ENCODE measurements around the gene CBX4.

Gene CBX4

DNA sequence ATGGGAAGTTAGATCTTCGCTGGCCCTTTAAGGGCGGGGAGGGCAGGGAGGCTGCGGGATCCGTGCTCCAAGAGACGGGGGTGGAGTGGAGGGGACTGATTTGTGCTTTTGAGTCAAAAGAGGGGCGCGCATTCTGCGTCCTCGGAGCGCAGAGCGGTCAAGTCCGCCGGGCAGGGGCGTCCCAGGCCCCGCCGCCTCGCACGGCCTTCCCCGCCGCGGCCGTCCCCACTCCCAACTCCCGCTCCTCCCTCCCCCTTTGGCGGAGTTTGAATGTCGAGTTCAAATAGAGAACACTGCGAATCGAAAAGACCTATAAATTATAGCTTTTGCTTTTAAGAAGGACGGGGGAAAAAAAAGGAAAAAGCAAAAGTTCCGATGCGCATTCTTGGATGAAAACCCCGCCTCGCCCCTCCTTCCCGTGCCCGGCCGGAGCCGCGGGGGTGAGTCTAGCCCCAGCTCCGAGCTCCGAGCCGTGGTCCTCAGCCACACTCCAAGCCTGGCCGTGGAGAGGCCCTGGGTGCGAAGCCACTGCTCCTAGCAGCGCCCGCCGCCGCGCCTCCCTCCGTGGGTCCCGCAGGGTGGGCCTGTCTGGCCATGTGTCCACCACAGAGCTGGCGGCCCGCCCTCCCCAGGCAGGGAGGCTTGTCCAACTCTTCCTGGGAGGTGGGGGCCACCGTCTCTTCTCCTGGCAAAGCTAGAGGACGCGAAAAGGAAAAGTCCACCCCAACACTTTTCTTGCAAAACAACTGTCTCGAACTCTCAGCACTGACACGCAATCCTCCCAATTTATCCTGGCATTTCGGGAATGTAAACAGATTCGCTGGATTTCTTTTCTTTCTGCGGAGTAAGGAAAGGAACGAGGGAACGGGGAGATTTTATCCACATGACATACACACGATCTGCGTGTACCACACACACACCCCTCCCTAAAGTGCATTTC lies 46.0 kb downstream of the CBX4 start:
- H3K4me3 ChIP-seq (ENCODE audit: low read depth, low read length) = peak overlapping the region; percentile 36
- in situ Hi-C loops (cut with HindIII; ENCODE audit: low sequenced_read_pairs) = no loop called here
- DNase-seq (ENCODE audit: low read depth) = no peak
- TF ChIP-seq, protein P1, sequence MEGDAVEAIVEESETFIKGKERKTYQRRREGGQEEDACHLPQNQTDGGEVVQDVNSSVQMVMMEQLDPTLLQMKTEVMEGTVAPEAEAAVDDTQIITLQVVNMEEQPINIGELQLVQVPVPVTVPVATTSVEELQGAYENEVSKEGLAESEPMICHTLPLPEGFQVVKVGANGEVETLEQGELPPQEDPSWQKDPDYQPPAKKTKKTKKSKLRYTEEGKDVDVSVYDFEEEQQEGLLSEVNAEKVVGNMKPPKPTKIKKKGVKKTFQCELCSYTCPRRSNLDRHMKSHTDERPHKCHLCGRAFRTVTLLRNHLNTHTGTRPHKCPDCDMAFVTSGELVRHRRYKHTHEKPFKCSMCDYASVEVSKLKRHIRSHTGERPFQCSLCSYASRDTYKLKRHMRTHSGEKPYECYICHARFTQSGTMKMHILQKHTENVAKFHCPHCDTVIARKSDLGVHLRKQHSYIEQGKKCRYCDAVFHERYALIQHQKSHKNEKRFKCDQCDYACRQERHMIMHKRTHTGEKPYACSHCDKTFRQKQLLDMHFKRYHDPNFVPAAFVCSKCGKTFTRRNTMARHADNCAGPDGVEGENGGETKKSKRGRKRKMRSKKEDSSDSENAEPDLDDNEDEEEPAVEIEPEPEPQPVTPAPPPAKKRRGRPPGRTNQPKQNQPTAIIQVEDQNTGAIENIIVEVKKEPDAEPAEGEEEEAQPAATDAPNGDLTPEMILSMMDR (IDR thresholded peaks at IDR 0.05; ENCODE audit: low read depth, low read length, missing control alignments) = no peak

DNA sequence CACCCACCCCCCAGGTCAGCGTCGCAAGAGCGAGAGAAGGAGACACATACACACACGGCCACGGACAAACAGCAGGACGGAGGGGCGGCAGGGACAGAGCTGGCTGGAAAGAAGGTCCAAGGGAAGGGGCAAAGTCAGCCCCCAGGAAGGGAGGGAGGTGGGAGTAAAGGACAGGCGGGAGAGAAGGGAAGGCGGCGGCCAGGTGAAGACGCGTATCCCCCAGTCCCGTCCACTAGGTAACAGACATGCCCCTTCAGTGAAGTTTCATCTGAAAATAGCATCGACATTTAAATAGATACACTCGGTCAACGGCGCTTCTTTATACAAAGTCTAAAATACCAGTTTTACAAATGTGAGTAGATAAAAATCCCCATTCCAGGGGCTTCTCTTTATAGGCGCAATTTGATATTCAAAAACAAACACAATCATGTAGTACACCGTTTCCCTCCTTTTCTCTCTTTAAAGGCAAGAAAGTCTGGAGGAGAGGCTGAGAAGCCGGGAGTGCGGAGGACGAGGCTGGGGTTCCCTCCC lies 46.8 kb downstream of the CBX4 start:
- peak overlapping the region; percentile 36 for H3K4me3 ChIP-seq (ENCODE audit: low read depth, low read length)
- DNase-seq (ENCODE audit: low read depth) = no peak
- TF ChIP-seq, protein P1 (IDR thresholded peaks at IDR 0.05; ENCODE audit: low read depth, low read length, missing control alignments) = no peak

DNA sequence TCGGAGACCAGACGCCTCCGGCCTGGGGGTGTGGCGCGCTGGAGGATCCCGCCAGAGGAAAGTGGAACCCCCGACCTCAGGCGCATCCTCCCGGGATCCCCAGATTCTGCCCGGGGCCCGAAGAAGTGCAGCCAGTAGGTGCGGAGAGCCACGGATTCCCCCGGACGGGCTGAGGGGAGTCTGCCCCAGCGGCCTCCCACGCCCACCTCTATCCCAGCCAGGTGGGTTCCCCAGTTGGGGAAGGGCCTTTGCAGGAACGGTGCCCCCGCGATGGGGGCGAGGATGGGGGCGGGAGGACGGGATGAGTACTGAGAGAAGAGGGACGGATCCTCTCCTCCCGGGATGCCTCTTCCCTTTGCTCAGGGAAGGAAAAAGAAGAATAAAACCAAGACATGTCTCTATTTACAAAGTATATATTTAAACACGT lies 47.5 kb downstream of the CBX4 start:
- H3K4me3 ChIP-seq (ENCODE audit: low read depth, low read length) = no peak overlapping the region
- TF ChIP-seq, protein P1 (IDR thresholded peaks at IDR 0.05; ENCODE audit: low read depth, low read length, missing control alignments) = no peak
- DNase-seq (ENCODE audit: low read depth) = no peak
- in situ Hi-C loops (cut with HindIII; ENCODE audit: low sequenced_read_pairs) = no loop called here

More for the DNA sequence above, 46.8 kb downstream of the CBX4 start:
- in situ Hi-C loops (cut with HindIII; ENCODE audit: low sequenced_read_pairs) = no loop called here

DNA sequence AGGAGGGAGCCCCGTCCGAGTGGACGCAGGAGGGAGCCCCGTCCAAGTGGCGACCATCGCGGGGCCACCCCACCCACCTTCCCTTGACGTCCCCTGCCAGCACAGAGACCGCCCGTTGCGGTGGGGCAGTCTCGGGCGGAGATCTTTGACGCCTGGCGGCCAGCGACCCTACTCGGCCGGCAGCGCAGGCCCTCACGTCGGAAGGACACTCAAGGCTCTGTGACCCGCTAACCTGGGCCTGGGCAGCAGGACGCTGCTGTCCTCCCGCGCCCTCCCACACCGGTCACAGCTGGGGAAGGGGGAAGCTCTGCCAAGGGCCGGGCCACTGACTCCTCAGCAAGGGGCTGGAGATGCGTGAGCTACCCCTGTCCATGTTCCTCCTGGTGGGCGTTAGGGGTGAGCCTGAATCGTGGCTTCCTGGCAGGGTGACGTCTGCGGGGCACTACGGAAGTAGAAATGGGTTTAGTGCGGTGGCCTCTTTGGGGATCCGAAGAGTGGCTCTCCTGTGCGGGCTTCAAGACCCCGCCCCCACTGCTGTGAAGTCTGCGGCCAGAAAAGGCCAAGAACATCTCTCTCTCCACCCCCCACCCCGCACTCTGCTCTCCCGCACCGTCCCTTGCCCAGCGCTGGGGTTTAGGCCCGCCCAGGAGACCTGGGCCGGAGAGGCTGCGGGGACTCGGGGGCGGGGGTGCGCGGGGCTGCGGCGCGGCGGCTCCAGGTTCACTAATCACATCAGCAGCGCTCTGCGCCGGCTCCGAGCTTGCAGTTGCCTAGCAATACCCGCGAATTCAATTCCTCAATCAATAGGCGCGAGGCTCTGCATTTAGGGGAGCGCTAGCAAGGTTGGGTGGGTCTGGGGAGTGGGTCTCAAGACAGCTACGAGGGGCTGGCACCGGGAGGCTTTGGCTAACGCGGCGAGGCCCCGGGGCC lies 48.2 kb downstream of the CBX4 start:
- TF ChIP-seq, protein P1 (IDR thresholded peaks at IDR 0.05; ENCODE audit: low read depth, low read length, missing control alignments) = no peak
- no peak overlapping the region for H3K4me3 ChIP-seq (ENCODE audit: low read depth, low read length)
- no peak for DNase-seq (ENCODE audit: low read depth)
- in situ Hi-C loops (cut with HindIII; ENCODE audit: low sequenced_read_pairs) = no loop called here

DNA sequence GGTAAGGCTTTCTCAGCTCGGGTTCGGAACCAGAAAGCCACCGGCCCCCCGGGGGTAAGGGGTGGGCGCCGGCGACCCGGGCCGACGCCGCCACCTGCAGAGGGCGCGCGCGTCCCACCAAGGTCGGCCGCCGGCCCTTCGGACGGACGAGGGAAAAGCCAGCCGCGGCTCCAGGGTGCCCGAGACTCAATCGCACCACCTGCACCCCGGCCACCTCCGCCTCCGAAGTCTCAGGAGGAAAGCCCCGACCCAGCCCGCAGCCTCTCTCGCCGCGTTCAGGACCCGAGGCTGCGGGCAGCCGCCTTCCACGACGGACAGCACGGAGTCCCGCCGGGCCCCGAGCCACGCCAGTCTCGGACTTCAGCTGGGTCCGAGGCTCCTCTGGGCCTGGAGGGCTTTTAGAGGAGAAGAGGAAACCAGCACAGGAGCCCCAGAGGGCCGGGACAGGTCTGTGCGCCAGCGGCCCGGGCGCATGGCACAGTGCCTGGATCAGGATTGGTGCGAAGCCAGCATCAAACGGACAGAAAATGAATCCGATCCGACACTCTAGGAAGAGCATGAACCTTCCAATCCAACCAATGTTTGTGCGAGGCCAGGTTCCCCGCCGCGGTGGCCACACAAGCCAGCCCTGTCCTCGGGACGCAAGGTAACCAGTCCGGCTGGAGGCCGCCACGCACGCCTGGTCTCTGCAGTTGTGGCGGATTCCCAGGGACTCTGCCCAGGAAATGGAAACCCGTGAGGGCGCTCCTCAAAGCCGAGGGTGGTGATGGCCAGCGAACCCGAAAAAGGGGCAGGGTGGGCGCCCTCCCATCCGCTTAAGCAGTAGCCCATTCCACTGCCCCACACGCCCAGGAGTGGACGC lies 49.1 kb downstream of the CBX4 start:
- H3K4me3 ChIP-seq (ENCODE audit: low read depth, low read length) = no peak overlapping the region
- TF ChIP-seq, protein P1 (IDR thresholded peaks at IDR 0.05; ENCODE audit: low read depth, low read length, missing control alignments) = peak; percentile 63
- in situ Hi-C loops (cut with HindIII; ENCODE audit: low sequenced_read_pairs) = no loop called here
- no peak for DNase-seq (ENCODE audit: low read depth)
